Trophoblast cell (in vitro differentiated cells and primary cell): ENCODE results near the gene EIF5B.

Experiments used
- DNase-seq, 2 donors: peaks; one replicate each; pipeline ENCODE4 v3.0.0-alpha.2; 2016
- H2AFZ ChIP-seq: 2 replicates; pipeline ENCODE4 v1.6.1; 2013; ENCODE audit warnings: low read length, moderate library complexity, mild to moderate bottlenecking; ENCODE audit not compliant: insufficient read depth, poor library complexity
- H2AK5ac ChIP-seq: 2 replicates; pipeline ENCODE4 v1.6.1; 2013; ENCODE audit warnings: mild to moderate bottlenecking, low read length
- H2BK120ac ChIP-seq: 2 replicates; pipeline ENCODE4 v1.6.1; 2013; ENCODE audit warnings: low read length, mild to moderate bottlenecking, moderate library complexity; ENCODE audit not compliant: insufficient read depth, poor library complexity
- H2BK12ac ChIP-seq: 2 replicates; pipeline ENCODE4 v1.6.1; 2013; ENCODE audit warnings: mild to moderate bottlenecking, low read length, moderate library complexity
- H2BK5ac ChIP-seq: 2 replicates; pipeline ENCODE4 v1.6.1; 2013; ENCODE audit warnings: low read length, low read depth, moderate library complexity, mild to moderate bottlenecking; ENCODE audit not compliant: poor library complexity
- H3K14ac ChIP-seq: 2 replicates; pipeline ENCODE4 v1.6.1; 2013; ENCODE audit warnings: mild to moderate bottlenecking, low read length
- H3K18ac ChIP-seq: 2 replicates; pipeline ENCODE4 v1.6.1; 2013; ENCODE audit warnings: mild to moderate bottlenecking, low read length
- H3K23ac ChIP-seq: 2 replicates; pipeline ENCODE4 v1.6.1; 2013; ENCODE audit warnings: low read length
- H3K27ac ChIP-seq: 2 replicates; pipeline ENCODE4 v1.5.1; 2013; ENCODE audit warnings: low read depth, mild to moderate bottlenecking, inconsistent platforms, low read length, moderate library complexity
- H3K27me3 ChIP-seq: 2 replicates; pipeline ENCODE4 v1.6.1; 2013; ENCODE audit warnings: inconsistent platforms, mild to moderate bottlenecking, low read length, moderate library complexity; ENCODE audit not compliant: insufficient read depth
- H3K36me3 ChIP-seq, 2 experiments: 1 replicate in 1 of 2; 2 replicates in 1 of 2; pipeline ENCODE4 v1.6.1; 2013; ENCODE audit warnings: low read length in 2 of 2, mild to moderate bottlenecking in 2 of 2, moderate library complexity in 1 of 2; ENCODE audit not compliant: insufficient read depth in 2 of 2, control insufficient read depth in 1 of 2
- H3K4ac ChIP-seq: 2 replicates; pipeline ENCODE4 v1.6.1; 2013; ENCODE audit warnings: low read depth, mild to moderate bottlenecking, low read length, moderate library complexity
- H3K4me1 ChIP-seq, 2 experiments: 1 replicate in 1 of 2; 2 replicates in 1 of 2; pipeline ENCODE4 v1.6.1; 2013; ENCODE audit warnings: low read length in 2 of 2, mild to moderate bottlenecking in 2 of 2, moderate library complexity in 1 of 2; ENCODE audit not compliant: insufficient read depth in 2 of 2, control insufficient read depth in 1 of 2
- H3K4me2 ChIP-seq: 2 replicates; pipeline ENCODE4 v1.6.1; 2013; ENCODE audit warnings: inconsistent platforms, mild to moderate bottlenecking, low read length, moderate library complexity
- H3K4me3 ChIP-seq: 2 replicates; pipeline ENCODE4 v1.5.1; 2013; ENCODE audit warnings: mild to moderate bottlenecking, low read depth, low read length, inconsistent platforms
- H3K79me1 ChIP-seq: one replicate; pipeline ENCODE4 v1.6.1; 2013; ENCODE audit warnings: low read length
- H3K79me2 ChIP-seq: 2 replicates; pipeline ENCODE4 v1.6.1; 2013; ENCODE audit warnings: low read length, mild to moderate bottlenecking; ENCODE audit not compliant: control insufficient read depth, insufficient read depth, poor library complexity
- H3K9ac ChIP-seq: 2 replicates; pipeline ENCODE4 v1.6.1; 2013; ENCODE audit warnings: mild to moderate bottlenecking, low read length
- H3K9me3 ChIP-seq: 2 replicates; pipeline ENCODE4 v1.6.1; 2013; ENCODE audit warnings: low read depth, mild to moderate bottlenecking, control low read depth, inconsistent platforms, low read length; ENCODE audit not compliant: insufficient read depth
- H4K12ac ChIP-seq: 2 replicates; pipeline ENCODE4 v1.6.1; 2013; ENCODE audit warnings: low read depth, mild to moderate bottlenecking, low read length, moderate library complexity
- H4K8ac ChIP-seq: 2 replicates; pipeline ENCODE4 v1.6.1; 2013; ENCODE audit warnings: low read depth, mild to moderate bottlenecking, low read length, moderate library complexity
- H4K91ac ChIP-seq: one replicate; pipeline ENCODE4 v1.6.1; 2013; ENCODE audit warnings: low read depth, mild to moderate bottlenecking, low read length, moderate library complexity
- WGBS: extraction: QIAGEN DNeasy Blood & Tissue Kit; methylation state at CpG from one replicate; pipeline ENCODE4 v1.1.7; 2013; ENCODE audit warnings: missing lambda C conversion rate; ENCODE audit not compliant: insufficient read length, insufficient coverage; ENCODE audit errors: extremely low coverage; 5-methylcytosine and 5-hydroxymethylcytosine counted together

The EIF5B gene

GRCh38 chr2:99450199-99450598, 113.0 kb downstream of the EIF5B start:
- Histone ChIP-seq H3K27ac (no peak overlapping the region), H3K79me1 (no peaks in the 10 kb centered on the region), H2BK5ac (no peak overlapping the region), H3K9ac (no peak overlapping the region), H3K36me3 (peaks cover 12 to 13% of the 10 kb centered on the region in 2 experiments), H4K12ac (no peak overlapping the region), H2AFZ (no peak overlapping the region), H3K4me2 (no peak overlapping the region), H3K14ac (no peak overlapping the region), H3K79me2 (no peaks in the 10 kb centered on the region), H3K4ac (no peak overlapping the region), H3K23ac (no peak overlapping the region), H3K4me1 (no peaks in the 10 kb centered on the region), H3K4me3 (no peak overlapping the region), H3K27me3 (no peaks in the 10 kb centered on the region), H2BK120ac (no peak overlapping the region), H4K91ac (no peak overlapping the region), H4K8ac (no peak overlapping the region), H3K9me3 (no peaks in the 10 kb centered on the region), H2BK12ac (no peak overlapping the region), H3K18ac (no peak overlapping the region), H2AK5ac (no peak overlapping the region)
- no peak for DNase-seq
- WGBS = no CpG with 5 or more reads among the region's 1 CpG
